GM21786 (cell line): ENCODE results near the gene RRAD.
"Not testable (repeated sequence)": the region's sequence is repeated elsewhere in the genome, so short reads cannot be mapped to it uniquely, and the experiment has no call there.

Source experiments
- ATAC-seq: cut with Tn5 transposase; IDR thresholded peaks from one replicate; pipeline ENCODE4 v1.9.1; 2021; ENCODE audit not compliant: unreplicated experiment

The RRAD gene

DNA sequence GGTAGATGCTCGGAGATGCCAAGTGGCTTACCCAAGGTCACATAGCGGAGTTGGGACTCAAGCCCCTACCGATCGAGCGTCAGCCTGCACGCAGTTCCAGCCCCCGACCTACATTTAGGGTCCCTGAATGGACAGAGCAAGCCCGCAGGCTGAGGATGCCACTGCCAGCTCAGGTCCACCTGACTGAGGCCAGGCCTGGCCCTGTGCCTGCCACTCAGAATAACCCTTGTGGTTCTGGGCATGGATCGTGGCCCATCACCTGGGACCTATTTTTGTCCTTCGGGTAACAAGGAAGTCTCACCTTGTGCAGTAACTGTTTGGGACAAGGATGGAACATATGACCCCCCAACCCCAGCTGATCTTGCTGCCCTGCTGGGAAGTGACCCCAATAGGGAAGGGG is 23.7 kb downstream of the RRAD start:
- no peak for ATAC-seq

DNA sequence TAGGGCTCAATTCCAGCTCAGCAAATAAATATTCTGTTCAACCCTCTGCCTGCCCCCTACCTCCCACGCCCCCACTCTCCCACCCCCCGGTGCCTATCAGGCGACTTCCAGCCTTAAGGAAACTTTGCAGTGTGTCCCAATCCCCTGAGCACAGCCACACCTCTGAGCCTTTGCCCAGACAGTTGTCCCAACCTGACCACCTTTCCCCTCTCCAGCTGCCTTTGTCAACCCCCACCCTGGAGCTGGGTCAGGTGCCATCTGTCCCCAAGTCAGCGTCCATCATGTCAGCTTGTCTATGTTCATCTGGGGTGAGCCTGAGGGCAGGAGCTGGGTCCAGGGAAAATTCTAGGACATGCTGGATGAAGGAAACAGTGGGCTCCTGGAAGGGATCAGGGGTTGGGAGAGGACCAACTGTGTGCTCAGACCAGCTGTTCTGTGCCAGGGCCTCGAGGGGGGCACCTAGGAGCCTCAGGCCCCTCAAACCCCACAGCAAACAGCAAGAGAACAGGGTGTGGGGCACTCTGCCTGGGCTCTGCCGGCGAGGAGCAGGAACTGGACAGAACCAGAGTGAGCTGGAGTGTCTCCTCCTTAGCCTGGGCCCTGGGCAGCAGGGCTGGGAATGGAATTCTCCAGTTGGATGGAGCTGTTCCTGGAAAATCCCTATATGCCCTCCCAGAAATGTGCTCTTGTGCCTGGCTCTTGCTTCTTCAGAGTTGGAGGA is 24.5 kb downstream of the RRAD start:
- ATAC-seq, result no peak

DNA sequence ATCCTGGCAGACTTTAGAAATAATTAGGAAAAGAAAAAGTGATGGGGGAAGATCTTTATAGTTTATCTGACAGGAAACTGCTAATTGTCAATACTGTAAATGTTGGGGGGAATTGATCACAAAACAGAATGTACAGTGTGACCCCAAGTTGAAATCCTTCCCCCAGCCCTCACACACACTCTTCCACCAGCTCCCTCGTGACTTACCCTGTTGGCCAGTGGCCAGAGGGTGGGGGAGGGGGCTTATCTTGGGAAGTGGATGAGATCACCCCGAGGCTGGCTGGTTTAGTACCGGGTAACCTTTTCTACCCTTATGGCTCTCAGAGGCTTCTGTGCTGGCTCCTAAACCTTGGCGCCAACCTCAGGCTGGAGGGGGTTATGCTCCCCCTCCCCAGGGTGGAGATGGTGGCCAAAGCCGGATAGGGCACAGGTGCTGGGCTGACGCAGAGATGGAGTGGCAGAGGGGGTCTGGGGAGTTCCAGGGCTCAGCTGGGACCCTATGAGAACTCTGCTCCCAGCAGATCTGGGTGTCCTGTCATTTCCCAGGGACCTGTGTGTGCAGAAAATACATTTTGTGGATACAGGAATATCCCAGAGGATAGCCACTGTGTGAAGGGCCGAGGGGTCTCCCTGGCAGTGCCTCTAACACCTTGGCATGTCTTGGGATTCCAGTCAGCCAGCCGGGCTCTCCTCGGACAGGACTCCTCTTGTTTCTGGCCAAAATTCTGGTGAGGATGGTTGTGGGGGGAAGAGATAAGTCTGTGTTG is 25.2 kb downstream of the RRAD start:
- ATAC-seq, result no peak

DNA sequence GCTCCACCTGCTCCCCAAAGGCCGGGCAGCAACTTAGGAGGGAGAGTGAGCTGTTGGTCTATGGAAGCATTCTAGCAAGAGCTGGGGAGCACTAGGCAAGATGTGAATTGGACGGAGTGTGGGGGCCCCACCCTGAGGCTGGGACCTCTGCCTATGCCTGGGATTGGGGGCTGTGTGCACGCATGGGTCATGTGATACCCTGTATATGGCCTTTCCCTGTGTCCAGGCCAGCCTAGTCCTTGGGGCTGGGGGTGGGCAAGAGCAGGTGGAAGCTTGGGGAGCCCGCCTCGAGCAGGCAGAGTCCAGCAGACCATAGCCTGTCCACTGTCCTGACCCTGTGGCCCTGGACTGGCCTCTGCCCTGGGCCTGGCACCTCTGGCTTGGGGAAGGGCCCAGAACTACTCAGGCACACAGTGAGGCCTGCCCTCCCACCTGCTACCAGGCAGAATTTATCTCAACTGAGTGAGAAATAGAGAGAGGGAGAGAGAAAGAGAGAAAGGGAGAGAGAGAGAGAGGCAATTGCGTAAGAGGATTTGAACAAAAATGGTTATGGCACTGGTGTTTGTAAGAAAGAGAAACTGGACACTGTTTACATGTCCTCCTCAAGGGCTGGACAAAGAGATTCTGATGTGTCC is 25.9 kb downstream of the RRAD start:
- ATAC-seq, result no peak

DNA sequence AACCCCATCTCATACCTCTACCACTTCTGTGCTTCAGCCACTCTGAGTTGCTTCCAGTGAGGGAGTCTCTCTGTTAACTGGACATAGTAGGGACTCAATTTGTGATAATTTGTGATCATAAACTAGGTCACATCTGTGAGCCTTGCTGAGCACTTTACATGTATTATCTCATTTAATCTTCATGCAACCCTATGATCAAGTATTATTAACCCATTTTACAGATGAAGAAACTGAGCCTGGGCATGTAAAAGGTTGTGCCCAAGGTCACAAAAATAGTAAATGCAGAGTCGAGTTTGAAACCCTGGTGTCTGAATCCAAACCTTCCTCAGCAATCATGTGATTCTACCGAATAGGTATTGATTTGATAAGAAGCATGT is 26.4 kb downstream of the RRAD start:
- ATAC-seq, result no peak

DNA sequence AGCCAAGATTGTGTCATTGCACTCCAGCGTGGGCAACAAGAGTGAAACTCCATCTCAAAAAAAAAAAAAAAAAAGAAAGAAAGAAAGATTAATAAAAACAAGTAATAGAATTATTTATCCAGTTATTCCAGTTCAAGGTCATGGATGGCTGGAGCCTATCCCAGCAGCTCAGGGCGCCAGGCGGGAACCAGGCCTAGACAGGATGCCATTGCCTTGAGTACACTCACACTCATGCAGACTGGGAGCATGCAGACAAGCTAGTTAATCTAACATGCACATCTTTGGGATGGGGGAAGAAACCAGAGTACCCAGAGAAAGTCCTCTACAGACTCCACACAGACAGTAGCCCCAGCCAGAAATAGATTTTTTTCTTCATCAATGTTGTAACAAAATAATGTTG is 27.1 kb downstream of the RRAD start:
- ATAC-seq, result no peak

DNA sequence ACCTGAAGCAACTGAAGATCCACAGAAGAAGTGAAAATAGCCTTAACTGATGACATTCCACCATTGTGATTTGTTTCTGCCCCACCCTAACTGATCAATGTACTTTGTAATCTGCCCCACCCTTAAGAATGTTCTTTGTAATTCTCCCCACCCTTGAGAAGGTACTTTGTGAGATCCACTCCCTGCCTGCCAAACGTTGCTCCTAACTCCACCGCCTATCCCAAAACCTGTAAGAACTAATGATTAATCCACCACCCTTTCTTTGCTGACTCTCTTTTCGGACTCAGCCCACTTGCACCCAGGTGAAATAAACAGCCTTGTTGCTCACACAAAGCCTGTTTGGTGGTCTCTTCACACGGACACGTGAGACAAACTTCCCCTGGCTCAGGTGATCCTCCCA is 28.7 kb downstream of the RRAD start:
- ATAC-seq, result not testable (repeated sequence)

DNA sequence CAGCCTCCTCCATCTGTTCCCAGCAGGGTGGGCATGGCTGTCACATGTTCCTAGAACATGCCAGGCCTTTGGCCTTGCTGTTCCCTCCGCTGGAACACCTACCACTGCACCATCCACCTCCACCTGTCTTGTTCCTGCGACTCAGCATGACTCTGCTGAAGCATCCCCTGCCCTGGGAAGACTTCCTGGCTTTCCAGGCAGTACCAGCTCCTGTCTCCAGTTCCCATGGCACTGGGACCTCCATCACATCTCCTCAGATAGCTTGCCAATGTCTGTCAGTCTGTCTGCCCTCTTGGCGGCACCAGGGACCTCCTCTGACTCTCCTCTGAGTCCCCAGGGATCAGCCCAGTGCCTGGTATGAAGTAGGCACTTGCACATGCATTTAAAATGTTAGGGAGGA is 29.3 kb downstream of the RRAD start:
- no peak for ATAC-seq

DNA sequence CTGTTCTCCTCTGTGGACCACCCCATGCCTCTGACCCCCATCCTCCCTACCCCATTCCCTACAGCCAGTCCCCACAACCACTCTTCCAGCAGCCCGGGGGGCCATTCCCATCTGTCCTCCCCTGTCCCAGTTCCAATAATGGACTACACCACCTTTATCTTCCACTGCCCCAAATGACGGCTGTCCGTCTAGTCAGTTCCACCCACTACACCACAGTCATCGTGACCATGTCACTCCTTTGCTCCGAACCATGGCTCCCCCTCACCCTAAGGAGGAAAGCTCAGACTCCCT is 29.7 kb downstream of the RRAD start:
- ATAC-seq, result no peak

DNA sequence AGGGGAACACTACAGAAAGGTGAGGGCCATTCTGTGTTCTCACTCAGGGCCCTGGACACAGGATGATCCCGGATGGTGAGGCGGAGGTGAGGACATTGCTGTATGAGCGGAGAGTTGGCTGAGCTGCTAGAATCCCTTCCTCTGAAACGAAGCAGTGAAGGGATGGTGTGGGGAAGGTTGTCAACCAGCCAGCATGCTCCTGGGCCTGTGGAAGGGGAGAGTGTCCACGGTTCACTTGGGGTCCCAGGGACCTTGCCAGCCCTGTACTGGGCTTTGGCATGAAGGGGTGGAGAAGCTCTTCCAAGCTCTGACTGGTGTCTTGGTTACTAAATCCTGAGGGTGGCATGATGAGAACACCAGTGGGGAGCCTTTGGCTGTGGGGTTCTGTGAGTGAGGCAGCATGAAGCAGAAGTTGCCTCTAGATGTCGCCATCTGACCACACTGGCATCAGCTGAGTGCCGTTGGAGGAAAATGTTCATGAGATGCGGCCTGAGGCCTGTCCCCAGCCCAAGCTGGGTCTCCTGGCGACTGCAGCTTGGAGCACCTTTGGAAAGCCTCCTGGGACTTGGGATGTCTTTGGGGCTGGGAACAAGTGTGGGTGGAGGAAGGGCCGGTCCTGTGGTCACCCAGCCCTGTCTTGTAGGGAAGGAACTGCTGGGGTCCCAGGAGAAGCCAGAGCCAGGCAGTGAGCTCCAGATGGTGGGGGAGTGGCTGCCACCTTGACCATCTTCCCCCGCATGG is 30.2 kb downstream of the RRAD start:
- no peak for ATAC-seq

DNA sequence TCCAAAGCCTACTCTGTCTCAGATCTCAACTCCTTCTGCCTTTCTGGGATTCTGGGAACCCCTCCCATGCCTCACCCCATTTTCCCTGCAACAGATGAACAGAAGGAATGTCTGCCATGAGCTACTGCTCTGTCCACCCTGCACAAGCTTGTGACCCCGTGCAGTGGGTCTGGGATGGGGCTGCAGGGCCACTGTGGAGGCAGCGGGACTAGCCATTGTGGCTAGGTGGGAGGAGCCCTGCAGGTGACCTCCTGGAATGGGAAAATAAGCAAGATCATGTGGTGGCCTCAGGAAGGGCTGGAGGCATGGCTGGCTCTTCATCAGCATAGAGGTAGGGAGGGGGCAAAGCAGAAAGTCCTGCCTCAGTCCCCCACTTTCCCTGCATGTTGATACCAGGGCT is 31.3 kb downstream of the RRAD start:
- ATAC-seq, result no peak

DNA sequence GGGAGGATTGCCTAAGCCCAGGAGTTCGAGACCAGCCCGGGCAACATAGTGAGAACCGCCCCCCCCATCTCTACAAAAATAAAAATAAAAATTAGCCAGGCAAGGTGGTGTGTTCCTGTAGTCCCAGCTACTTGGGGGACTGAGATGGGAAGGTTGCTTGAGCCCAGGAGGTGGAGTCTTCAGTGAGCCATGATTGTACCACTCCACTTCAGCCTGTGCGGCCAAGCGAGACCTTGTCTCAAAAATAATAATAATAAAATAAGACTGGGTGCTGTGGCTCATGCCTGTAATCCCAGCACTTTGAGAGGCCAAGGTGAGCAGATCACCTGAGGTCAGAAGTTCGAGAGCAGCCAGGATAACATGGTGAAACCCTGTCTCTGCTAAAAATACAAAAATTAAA is 33.5 kb downstream of the RRAD start:
- no peak for ATAC-seq

DNA sequence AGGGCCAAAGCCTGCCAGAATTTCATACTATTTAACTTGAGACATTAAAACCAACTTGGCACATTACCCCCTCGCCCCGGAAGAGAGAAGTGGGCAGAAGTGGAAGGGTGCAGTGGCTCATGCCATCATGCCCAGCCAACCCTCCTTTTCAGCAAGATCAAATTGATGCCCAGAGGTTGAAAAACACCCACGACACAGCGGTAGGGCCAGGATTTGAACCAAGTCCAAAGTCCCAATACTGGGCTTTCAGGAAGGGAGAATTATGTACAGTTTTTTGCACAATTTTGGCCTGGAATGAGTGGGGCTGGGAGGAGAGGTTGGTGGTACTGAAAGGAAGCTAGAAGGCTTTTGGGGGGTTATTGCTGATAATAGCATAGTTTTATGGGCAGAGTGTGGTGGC is 34.0 kb downstream of the RRAD start:
- ATAC-seq, result no peak

DNA sequence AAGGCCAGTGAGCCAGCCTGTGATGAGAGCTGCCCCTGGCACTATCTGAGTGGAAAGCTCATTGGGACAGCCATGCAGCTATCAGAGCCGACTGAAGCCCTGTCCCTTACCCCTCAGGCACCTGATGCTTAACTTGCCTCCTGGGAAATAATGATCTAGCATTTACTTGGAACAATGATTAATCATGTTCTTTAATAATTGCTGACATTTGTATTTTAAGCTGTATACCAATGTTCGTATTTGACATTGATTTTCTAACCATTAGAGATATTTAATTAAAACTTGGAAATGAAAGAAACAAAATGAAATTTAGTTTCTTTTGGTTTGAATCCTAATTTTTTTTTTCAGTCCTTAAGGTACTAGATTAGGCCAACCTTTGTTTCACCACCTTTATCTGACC is 34.5 kb downstream of the RRAD start:
- no peak for ATAC-seq

DNA sequence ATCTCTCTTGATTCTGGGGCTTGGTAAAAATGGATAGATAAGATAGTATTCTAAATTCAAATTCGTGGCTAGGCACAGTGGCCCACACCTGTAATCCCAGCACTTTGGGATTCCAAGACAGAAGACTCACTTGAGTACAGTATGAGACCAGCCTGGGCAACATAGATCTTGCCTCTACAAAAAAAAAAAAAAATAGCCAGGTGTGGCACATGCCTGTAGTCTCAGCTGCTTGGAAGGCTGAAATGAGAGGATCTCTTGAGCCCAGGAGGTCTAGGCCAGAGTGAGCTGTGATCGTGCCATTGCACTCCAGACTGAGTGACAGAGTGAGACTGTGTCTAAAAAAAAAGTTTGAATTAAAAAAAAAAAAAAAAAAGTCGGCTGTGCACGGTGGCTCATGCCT is 35.7 kb downstream of the RRAD start:
- no peak for ATAC-seq

DNA sequence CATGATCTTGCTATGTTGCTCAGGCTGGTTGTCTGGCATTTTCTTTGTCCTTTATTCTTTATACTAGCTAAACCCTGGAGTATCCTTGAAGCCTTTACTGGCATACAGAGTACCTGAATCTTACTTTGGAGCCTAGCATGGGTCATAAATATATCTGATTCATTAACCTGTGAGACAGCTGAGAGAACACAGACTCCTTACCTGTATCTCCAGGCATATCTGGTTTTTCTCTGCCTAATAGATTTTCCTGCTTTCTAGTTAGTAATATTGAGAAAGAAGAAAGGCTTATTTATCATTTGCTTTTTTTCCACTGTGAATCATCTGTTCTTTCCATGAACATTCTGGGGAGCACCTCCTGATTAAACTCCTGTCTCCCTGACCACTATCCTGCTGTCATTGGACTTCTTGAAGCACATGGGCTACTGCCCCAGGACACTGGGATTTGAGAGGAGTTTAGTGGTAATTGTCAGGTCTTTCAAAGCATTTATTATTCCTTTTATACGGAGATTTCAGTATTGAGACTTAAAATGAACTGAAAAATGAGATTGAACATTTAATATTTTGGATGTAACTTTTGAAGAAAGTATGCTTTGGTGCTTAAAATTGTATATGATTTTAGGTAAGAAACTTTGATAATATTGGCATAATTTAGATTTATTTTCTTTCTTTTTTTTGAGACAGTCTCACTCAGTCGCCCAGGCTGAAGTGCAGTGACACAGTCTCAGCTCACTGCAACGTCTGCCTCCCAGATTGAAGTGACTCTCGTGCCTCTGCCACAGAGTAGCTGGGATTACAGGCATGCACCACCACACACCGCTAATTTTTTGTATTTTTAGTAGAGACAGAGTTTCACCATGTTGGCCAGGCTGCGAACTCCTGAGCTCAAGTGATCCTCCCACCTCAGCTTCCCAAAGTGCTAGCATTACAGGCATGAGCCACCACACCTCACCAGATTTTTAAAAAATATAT is 36.4 kb downstream of the RRAD start:
- ATAC-seq, result no peak

DNA sequence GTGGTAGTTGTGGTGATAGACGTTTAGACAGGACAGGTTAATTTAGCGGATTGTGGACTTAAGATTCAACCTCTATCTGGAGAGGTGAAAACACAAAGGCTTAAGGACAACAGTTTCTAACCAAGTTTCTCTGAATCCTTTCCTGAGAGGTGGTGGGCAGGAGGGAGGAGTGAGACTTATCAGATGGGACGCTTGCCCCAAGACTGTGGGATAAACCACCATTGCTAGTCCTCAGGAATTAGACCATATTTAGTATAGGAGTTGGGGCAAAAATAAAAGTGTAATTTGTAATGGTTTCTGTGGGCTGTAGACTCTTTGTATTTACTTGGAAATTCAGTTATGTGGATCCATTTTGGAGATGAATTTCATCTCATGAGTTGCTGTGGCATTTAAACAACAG is 38.4 kb downstream of the RRAD start:
- ATAC-seq, result no peak

DNA sequence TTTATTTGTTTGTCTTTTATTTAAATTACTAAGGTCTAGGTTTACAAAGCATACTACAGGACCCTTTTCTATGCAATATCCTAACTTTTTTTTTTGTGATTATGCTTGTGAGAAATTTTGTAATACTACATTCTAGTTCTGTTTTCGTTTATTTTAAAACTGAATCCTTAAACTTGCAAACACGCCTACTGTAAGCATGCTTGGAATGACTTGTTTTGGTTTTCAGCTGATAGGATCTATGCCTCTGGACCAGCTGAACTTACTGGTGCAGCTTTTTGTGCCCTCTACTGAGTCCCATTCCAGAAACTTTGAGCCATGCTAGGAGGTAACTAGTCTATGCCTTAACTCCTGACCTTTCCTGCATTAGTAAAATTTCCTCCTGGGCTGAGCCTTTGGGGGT is 39.0 kb downstream of the RRAD start:
- no peak for ATAC-seq

DNA sequence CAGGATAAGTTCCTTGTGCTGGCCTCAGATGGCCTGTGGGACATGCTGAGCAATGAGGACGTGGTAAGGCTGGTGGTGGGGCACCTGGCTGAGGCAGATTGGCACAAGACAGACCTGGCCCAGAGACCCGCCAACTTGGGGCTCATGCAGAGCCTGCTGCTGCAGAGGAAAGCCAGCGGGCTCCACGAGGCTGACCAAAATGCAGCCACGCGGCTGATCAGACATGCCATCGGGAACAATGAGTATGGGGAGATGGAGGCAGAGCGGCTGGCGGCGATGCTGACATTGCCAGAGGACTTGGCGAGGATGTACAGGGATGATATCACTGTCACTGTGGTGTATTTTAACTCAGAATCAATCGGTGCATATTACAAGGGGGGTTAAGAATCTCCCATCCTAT is 39.8 kb downstream of the RRAD start:
- ATAC-seq, result no peak

DNA sequence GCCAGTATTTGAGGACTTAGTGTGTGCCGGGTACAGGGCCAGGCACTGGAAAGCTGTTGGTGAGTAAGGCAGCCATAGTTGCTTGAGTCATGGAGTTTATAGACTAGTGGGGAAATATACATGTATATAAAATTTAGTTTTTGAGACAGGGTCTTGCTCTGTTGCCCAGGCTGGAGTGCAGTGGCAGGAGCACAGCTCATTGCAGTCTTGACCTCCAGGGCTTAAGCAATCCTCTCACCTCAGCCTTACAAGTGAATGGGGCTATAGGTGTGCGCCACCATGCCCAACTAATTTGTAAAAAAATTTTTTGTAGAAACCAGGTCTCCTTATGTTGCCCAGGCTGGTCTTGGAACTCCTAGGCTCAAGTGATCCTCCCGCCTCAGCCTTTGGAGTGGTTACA is 42.6 kb downstream of the RRAD start:
- ATAC-seq, result no peak
